ENCODE data around the gene MED1. TPM values are rescaled to one million over a fixed set of nuclear protein-coding genes. Genes with fewer than 3 reads are reported as not detected.

MED1 gene
- total and polyA plus RNA-seq, 8 donors = 5.1 to 48.7 (median 12.5) TPM

Other genes starting within 250 kb of the MED1 start
- gene STAC2, start 225.3 kb downstream of the MED1 start, total RNA-seq = under 1 TPM in 1 of 5 donors, not detected in 4; under 0.01 TPM
- gene STAC2, start 225.3 kb downstream of the MED1 start, polyA plus RNA-seq = under 1 TPM in 2 of 3 donors, not detected in 1; 0.15 to 0.20 TPM
- 10 to 100 TPM in 3 of 5 donors, 1 to 10 TPM in 2; 6.7 to 18.4 (median 11.1) TPM for gene FBXL20, start 49.6 kb downstream of the MED1 start, total RNA-seq
- gene FBXL20, start 49.6 kb downstream of the MED1 start, polyA plus RNA-seq = 1 to 10 TPM; 1.5 to 1.8 (median 1.7) TPM
- gene CDK12, start 10.2 kb upstream of the MED1 start, total RNA-seq = 10 to 100 TPM; 25.8 to 66.5 (median 45.6) TPM
- gene CDK12, start 10.2 kb upstream of the MED1 start, polyA plus RNA-seq = 1 to 10 TPM; 5.1 to 5.5 (median 5.2) TPM
- gene NEUROD2, start 156.7 kb upstream of the MED1 start, total RNA-seq = not detected
- under 1 TPM; 0.03 to 0.31 (median 0.25) TPM for gene NEUROD2, start 156.7 kb upstream of the MED1 start, polyA plus RNA-seq
- 100 to 1,000 TPM in 1 of 5 donors, 10 to 100 TPM in 2, 1 to 10 TPM in 1, under 1 TPM in 1; 0.58 to 279 (median 11.0) TPM for gene PPP1R1B, start 175.7 kb upstream of the MED1 start, total RNA-seq
- 10 to 100 TPM in 1 of 3 donors, 1 to 10 TPM in 2; 5.0 to 20.9 (median 9.5) TPM for gene PPP1R1B, start 175.7 kb upstream of the MED1 start, polyA plus RNA-seq
- 1,000 to 10,000 TPM in 1 of 5 donors, 100 to 1,000 TPM in 1, 10 to 100 TPM in 3; 26.4 to 1,091 (median 72.1) TPM for gene STARD3, start 185.9 kb upstream of the MED1 start, total RNA-seq
- 10 to 100 TPM; 28.1 to 53.5 (median 30.8) TPM for gene STARD3, start 185.9 kb upstream of the MED1 start, polyA plus RNA-seq
- 1 to 10 TPM in 1 of 5 donors, under 1 TPM in 2, not detected in 2; 0.89 to 4.3 (median 0.92) TPM for gene TCAP, start 214.1 kb upstream of the MED1 start, total RNA-seq
- gene TCAP, start 214.1 kb upstream of the MED1 start, polyA plus RNA-seq = 10 to 100 TPM in 1 of 3 donors, 1 to 10 TPM in 1, under 1 TPM in 1; 0.88 to 14.1 (median 3.5) TPM
- 1 to 10 TPM in 2 of 5 donors, under 1 TPM in 1, not detected in 2; 0.45 to 9.0 (median 2.9) TPM for gene PNMT, start 217.2 kb upstream of the MED1 start, total RNA-seq
- 10 to 100 TPM in 2 of 3 donors, 1 to 10 TPM in 1; 5.3 to 16.6 (median 13.0) TPM for gene PNMT, start 217.2 kb upstream of the MED1 start, polyA plus RNA-seq
- 10 to 100 TPM in 3 of 5 donors, 1 to 10 TPM in 2; 3.2 to 42.9 (median 22.4) TPM for gene PGAP3, start 236.8 kb upstream of the MED1 start, total RNA-seq
- 10 to 100 TPM in 2 of 3 donors, 1 to 10 TPM in 1; 9.1 to 21.5 (median 11.2) TPM for gene PGAP3, start 236.8 kb upstream of the MED1 start, polyA plus RNA-seq
- gene ERBB2, start 248.8 kb upstream of the MED1 start, total RNA-seq = 100 to 1,000 TPM in 2 of 5 donors, 10 to 100 TPM in 3; 53.1 to 402 (median 81.7) TPM
- 10 to 100 TPM; 13.1 to 47.7 (median 25.3) TPM for gene ERBB2, start 248.8 kb upstream of the MED1 start, polyA plus RNA-seq

All from stomach (tissue), 8 donors.